Peyer's patch (tissue), 4 donors: ENCODE data around the gene PIGM.

Experiments used
- POLR2A ChIP-seq, 2 donors: fragments of 450-650 bp; IDR thresholded peaks; one replicate each; pipeline ENCODE4 v1.5.1; 2017; ENCODE audit warnings: antibody characterized with exemption in 2 of 2, mild to moderate bottlenecking in 2 of 2, moderate library complexity in 2 of 2
- TF ChIP-seq, protein P1 (sequence below), 6 experiments: fragments of 450-650 bp in 4 of 6; fragments of 200-600 bp in 2 of 6; sonication (generic) in 1 of 6; IDR thresholded peaks; one replicate each; pipeline ENCODE4 v1.5.1; 2017 to 2019; ENCODE audit warnings: antibody characterized with exemption in 6 of 6, mild to moderate bottlenecking in 3 of 6, moderate library complexity in 1 of 6

DNA sequence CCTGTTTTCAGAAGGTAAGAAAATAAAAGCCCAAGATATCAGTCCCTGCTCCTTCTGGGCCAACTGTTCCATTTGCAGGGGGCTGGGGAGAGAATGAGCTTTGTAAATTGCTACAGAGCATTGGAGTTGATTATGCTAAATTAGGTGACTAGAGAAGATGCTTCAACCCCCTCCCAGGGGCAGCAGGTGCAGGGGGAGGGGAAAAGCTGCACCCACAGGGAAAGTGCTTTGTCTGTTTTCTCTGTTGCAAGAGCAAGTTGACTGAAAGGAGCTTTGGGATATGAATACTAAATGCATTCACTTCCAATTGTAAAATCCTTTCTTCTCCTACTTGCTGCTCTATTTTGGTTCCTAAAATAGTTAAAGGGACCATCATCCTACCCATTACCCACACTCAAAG is 16.5 kb upstream of the PIGM start:
- TF ChIP-seq, protein P1, sequence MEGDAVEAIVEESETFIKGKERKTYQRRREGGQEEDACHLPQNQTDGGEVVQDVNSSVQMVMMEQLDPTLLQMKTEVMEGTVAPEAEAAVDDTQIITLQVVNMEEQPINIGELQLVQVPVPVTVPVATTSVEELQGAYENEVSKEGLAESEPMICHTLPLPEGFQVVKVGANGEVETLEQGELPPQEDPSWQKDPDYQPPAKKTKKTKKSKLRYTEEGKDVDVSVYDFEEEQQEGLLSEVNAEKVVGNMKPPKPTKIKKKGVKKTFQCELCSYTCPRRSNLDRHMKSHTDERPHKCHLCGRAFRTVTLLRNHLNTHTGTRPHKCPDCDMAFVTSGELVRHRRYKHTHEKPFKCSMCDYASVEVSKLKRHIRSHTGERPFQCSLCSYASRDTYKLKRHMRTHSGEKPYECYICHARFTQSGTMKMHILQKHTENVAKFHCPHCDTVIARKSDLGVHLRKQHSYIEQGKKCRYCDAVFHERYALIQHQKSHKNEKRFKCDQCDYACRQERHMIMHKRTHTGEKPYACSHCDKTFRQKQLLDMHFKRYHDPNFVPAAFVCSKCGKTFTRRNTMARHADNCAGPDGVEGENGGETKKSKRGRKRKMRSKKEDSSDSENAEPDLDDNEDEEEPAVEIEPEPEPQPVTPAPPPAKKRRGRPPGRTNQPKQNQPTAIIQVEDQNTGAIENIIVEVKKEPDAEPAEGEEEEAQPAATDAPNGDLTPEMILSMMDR (IDR thresholded peaks at IDR 0.05), result no peak
- no peak for TF ChIP-seq POLR2A (IDR thresholded peaks at IDR 0.05)
